Stimulated activated CD4-positive, alpha-beta T cell treated with anti-CD3 and anti-CD28 coated beads, Interleukin-1b, Interleukin-23, amount 100 ng/mL, for 24 hours (primary cell): ENCODE results near the gene CDK18.
A peak's percentile ranks its signal among the peaks of the same experiment; 100 is the strongest.

Source experiments
- DNase-seq, 4 experiments: peaks; one replicate each; pipeline ENCODE4 v3.0.0-alpha.2; 2020; ENCODE audit warnings: low read depth in 4 of 4, low spot score in 1 of 4

The CDK18 gene

DNA sequence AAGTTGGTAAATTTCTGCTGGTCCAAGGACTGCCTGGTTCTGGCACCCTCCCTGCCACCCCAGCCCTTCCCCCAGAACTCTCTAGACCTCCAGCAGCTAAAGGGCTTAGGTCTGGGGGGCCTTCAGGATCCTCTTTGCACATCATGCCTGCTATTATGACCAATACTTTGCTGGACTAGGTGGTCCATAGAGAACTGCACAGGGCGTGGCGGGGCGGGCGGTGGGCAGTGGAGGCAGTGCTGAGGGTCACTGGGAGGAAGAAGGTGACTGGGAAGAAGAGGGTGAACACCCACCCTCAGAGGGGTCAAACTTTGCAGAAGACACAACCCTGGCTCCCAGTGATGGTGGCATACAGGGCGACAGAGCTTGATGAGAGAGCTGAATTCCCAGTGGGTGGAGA lies 18.2 kb downstream of the CDK18 start:
- DNase-seq, result no peak

DNA sequence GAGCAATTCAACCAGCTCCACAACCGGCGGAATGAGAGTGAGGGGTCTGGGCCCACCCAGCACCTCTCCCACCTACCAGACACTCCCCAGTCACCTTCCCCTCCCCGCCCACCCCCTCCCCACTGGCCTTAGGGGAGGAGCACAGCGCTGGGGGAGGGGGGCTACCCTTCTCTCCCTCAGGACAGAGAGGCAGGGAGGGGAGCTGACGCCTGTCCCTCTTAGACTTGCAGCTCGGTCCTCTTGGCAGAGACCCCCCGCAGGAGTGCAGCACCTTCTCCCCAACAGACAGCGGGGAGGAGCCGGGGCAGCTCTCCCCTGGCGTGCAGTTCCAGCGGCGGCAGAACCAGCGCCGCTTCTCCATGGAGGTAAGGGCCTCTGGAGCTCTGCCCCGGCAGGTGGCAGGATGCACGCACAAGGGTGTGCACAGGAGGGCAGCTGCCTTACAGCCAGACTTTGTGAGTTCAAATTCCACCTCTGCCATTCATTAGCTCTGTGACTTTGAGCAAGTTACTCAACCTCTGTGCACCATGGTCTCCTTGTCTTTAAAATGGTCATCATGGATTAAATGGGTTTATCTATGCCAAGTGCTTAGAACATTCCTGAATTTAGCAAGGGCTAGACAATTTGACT lies 18.9 kb downstream of the CDK18 start:
- DNase-seq, result no peak

DNA sequence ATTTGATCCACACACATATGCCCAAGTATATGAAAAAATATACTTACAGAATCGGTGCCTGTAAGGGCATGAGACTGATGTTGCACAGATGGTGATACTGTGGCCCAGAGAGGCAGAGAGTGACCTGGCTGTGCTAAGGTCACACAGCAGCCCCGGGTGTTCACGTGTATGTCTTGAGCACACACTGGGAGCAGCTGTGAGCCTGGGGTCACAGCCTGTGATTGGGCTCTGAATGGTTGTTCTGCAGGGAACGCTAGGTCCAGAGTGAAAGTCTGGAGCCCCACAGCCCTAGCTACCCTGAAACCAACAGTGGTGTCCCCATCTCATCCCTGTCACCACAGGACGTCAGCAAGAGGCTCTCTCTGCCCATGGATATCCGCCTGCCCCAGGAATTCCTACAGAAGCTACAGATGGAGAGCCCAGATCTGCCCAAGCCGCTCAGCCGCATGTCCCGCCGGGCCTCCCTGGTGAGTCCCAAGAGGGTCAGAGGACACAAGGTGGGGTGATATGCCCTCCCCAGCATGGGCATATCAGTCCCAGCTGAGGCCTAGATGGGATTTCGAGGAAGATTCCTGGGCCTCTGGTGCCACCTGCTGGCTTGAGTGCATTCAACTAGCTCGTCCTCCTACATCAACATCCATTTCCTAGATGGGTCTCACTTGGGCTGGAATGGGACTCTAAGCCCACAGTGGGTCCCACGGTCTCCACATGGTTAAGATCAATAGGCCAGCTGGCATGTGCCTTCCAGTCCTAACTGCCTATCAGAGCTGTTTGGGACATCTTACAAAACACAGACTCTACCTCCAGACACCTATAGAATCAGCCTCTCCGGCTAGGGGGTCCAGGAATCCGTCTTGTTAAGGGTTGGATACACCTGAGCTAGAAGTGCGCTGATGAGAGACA lies 19.7 kb downstream of the CDK18 start:
- DNase-seq, result peak; percentile 53 to 58 (median 57)

DNA sequence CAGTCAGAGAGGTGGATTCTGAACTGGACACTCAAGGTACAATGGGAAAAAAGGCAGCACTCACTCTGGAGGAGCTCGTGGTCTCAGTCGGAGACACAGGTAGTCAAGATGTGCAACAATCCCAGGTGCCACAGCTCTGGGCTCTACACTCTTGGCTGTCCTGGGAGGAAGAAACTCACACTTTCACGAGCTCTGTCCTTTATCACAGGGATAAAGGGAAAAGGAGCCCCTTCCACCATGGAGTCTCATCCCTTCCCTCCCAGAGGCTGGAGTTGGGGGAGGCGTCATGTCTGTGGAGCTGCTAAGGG lies 20.3 kb downstream of the CDK18 start:
- no peak for DNase-seq

DNA sequence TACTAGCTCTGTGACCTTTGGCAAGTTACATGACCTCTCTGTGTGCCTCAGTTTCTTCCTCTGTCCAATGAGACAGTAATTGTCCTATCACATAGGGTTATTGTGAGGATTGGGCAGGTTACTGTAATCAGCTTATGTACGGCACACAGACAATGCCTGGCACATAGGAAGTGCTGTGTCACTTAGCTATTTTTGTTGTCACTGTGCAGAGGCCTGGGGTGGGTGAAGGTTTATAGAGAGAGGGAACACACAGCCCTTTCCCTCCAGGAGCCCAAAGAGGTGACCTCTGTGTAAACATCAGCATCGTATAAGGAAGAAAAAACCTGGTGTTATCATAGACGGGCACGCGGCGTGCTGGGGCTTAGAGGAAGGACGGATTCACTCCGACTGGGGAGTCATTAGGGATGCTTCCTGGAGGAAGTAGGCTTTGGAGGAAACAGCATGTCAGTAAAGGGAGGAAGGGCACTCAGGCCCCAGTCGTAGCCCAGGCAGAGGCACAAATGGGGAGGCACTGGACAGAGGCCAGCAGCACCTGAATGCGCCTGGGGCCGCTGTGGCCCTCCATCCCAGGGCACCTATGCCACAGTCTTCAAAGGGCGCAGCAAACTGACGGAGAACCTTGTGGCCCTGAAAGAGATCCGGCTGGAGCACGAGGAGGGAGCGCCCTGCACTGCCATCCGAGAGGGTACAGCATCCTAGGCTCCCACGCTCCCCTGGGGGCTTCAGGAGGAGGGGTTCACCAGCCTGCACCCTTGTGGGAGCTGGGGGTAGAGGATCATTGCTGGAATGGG lies 21.2 kb downstream of the CDK18 start:
- DNase-seq, result no peak

DNA sequence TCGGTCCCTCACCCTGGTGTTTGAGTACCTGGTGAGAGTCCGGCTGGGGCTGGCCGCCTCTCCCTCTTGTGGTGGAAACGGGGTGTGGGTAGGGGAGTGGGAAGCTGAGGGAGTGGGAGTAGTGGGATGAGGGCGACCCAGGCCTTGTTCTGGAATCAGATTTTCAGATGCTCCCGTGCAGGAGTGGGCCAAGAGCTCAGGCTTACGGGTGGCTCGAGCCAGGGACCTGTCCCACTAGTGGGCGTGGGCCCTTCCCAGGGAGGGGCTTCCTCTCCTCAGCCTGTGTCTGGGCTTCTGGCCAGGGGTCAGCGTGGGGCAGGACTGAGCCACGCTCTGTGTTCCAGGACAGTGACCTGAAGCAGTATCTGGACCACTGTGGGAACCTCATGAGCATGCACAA lies 22.0 kb downstream of the CDK18 start:
- DNase-seq, result no peak

DNA sequence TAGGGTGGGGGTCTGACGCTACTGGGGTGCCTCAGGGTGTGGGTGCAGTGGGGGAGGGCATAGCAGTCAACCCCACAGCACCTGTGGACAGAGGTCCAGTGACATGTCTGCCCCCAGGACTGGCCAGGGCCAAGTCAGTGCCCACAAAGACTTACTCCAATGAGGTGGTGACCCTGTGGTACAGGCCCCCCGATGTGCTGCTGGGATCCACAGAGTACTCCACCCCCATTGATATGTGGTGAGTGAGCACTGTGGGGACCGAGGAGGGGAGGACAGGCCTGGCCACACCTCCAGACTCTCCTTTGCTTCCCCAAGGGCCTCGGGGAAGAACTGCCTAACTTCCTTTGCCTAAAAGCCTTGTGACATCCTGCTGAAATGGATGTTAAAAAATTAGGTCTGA lies 23.5 kb downstream of the CDK18 start:
- DNase-seq, result no peak

DNA sequence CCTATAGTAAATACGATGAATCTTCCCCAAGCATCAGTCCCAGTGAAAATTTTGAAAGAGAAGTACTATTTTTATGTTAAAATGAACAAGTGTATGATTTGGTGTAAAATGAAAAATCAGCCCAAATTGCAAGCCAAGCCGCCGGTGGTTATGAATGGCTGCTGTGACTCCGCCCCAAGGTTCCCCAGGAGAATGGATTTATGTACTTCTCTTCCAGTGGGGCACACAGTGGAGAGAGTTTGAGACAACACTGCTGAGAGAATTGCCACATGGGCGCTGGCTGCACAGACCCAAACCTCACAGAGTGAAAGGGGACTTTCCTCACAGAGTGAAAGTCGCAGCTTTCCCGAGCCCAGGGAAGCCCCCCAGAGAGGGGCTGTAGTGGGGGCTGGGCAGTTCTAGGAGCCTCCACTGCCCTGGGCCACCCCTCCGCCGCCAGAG lies 24.0 kb downstream of the CDK18 start:
- no peak for DNase-seq

DNA sequence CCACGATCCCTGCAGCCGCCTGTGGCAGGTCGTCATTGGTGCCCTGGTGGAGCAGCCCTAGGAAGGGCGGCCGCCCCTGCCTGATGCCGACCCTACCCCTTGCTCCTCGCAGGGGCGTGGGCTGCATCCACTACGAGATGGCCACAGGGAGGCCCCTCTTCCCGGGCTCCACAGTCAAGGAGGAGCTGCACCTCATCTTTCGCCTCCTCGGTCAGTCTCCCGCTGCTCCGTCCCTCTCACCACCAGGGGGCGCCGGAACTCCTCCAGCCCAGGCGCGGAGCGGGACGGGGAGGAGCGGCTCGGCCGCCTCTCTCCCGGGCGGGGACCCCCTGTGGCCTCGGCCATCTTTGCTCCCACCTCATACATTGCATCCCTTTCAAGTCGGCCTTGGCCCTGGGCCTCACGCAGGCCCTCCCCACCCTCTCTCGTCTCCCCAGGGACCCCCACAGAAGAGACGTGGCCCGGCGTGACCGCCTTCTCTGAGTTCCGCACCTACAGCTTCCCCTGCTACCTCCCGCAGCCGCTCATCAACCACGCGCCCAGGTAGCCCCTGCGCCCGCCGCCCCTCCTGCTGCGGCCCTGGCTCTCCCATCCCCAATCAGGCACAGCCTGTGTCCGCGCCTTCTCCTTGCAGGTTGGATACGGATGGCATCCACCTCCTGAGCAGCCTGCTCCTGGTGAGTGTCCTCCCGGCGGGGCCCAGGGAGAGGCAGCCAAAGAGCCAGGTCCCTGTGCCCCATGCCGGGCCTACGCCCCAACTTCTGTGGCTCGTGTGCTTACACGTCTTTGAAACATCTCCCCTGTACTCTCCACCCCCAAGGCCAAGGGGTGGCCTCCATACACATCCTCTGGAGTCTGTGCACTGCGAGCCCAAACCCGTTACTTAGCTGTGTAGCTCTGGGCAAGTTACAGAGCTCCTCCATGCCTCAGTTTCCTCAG lies 24.7 kb downstream of the CDK18 start:
- peak; percentile 78 to 87 (median 80) for DNase-seq

DNA sequence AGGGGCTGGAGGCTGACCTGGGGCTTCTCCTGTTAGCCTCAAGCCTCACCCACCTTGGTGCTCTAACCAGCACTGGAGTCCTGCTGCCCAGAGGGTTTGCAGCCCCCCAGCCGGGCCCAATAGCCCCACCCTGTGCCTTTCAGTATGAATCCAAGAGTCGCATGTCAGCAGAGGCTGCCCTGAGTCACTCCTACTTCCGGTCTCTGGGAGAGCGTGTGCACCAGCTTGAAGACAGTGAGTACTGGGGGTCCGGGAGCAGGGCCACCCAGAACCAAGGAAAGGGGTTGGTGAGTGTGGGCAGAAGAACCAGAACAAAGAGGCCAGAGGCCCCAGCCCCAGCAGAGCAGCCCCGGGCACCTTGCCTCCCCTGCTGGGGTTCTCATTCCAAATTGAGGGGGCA lies 25.6 kb downstream of the CDK18 start:
- DNase-seq, result no peak

DNA sequence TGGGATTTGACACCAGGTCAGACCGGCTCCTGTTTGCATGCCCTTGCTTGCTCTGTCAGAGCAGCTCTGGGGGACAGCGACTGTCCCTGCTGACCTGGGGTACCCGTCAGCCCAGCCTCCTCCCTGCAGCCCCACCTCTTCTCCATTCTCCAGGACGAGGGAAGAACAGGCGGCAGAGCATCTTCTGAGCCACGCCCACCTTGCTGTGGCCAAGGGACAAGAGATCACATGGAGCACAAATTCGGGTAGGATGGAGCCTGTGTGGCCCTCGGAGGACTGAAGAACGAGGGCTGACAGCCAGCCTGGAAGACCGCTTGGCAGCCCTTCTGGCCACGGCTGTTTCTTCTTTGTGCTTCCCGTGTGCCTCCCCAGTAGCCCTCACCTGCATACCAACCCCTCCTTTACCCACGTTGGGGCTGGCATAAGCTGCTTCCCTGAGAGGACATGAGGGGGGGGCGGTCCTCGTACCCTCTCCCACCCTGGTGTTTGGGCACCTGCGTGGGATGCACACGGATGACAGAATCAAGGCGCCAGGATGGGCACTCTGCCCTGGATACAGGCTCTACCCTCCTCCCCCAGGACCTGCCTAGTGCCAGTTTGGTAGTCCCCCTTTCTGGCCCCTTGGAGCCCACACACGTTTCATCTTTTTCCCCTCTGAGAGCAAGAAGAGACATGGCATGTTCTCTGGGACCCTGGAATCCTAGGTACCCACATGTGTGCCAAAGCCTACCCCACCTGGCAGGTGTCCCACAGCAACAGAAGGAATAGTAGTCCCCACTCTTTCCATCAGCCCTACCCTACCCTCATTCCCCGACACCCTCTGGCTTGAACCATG lies 26.9 kb downstream of the CDK18 start:
- DNase-seq, result no peak

DNA sequence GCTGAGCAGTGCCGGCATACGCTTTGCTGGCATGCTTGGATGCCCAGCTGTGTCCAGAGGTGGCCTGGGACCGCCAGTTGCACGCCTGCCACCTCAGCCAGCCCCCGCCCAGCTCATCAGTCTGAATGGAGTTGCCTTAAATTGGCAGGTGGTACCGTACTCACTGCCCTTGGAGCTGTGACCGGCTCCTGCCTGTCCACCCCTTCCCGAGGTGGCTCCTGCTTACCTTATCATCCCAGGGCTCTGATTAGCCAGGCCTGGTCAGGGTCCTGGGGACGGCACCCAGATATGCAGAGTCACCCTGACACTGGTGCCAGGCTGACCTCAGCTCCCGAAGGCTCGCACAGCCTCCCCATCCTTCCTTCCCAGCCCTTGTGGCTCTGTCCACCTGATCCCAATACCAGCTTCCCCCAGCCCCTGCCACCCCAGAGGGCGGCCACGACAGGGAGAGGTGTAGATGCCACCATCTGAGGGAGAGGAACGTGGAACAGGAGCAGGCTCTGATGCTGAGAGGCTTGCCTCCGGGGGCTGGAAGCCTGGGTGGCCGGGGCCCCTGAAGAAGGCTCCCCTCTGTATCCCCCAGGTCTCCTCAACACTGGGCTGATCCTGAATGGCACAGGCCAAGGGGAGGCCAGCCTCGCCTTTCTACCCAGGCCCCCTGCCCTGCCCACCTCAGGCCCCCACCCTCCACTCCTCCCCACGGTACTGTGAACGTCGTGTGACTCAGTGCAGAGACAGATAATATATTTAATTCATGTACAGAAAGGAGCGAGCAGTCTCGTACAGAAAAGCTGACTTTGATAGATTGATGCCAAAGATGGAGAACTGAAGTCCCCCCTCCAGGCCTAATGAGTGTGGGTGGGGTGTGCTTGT lies 27.8 kb downstream of the CDK18 start:
- no peak for DNase-seq

DNA sequence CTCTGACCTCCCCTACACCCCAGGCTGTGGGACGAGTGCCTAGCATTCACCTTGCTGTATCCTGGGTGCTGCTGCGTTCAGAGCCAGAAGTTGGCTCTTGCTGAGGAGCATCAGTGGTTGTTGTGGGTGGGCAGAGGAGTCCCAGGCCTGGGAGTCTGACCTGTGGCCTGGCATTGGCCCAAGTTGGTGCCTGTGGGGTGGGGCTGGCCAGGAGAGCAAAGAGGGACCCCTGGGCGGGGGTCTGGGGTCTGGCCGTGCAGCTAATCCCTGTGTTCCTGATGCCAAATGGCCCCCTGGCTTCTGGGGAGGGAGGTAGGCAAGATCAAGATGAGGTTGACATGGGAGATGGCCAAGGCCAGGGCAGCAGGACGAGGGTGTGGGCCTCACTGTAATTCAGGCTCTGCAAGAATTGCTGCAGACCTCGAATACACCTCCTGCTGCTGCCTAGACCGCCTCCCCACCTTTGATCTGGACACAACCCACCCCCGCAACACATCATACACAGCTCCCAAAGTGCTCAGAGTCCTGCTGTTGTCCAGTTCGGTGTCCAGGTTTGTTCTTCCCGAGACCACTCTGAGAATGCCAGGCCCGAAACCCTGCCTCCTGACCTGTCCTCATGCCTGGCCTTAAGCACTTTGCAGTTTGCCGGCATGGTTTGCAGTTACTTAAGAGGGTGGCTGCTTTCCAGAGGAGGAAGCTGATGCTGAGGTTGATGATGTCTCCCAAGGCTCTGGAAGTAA lies 28.7 kb downstream of the CDK18 start:
- no peak for DNase-seq

DNA sequence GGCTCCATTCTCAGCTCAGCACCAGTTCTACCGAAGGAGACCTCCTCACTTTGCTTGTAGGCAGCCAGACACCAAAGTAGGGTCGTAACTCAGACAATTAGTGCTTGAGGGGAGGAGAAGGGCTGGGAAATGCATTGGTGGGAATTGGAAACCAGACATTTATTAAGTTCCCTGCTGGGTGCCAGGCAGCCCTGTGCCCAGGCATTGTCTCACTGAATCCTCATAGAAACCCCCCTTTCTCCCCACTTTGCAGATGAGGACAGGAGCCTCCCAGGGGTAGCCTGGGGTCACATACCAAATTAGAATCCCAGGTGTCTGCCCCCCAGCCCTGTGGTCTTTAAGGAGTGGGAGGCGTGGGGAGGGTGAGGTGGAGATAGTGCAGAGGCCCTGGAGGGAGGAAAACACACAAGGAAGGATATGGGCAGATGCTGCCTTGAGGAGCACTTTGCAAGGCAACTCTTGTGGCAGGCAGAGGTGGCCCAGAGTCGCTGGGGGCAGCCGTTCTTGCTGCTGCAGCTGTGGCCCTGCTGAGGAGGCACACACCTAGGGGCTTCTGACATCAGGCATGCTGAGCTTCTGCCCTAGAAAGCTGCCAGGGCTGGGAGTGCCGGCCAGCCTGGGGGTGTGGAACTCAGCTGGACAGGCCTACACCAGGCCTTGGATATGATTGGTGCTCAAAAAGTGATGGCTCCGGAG lies 29.4 kb downstream of the CDK18 start:
- no peak for DNase-seq

DNA sequence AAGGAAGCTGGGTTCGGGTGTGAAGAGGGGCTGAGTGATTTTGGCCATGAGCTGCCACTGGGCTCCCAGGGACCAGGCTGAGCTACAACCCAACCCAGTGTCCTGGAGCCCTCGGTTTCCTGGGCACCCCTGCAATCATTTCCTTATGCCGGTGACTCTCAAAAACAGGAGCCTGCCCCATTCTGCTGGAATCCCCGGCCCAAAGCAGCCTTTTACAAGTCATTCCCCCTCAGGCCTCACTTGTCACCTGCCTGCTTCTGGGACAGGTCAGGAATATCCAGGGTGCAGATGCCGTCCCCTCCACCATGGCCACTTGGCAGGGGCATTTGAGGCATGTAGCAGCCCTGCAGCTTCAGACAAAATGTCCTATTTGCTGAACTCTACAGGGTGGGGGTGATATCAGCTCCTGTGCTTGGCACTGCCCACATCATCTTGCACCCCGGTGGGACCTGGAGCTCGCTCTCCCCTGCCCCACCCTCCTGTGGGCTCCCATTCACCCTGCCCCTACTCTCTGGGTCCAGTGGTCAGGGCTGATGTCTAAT lies 30.0 kb downstream of the CDK18 start:
- DNase-seq, result no peak

DNA sequence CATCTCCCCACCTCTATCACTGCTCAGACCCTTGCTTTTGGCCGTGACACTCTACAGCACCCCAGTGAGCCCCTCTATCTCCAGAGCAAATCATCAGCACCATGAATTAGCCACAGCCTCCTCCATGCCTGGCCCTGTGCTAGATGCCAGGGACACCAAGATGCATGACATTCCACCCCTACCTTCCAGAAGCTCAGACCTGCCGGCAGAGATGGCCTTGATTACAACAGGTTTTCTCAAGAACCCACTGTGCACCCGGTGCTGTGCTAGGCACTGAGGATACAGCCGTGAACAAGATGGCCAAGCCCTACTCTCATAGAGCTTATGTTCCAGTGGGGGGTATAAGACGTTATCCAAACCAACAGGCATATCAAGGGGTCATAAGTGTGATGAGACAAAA lies 30.6 kb downstream of the CDK18 start:
- no peak for DNase-seq
